Measurements from ENCODE around the gene FPR2. TPM values are rescaled to one million over a fixed set of nuclear protein-coding genes. Genes with fewer than 3 reads are reported as not detected.
A peak's percentile ranks its signal among the peaks of the same experiment; 100 is the strongest.

The FPR2 gene
- polyA plus RNA-seq, 3 donors: 36.2 to 108 (median 70.3) TPM

DNA sequence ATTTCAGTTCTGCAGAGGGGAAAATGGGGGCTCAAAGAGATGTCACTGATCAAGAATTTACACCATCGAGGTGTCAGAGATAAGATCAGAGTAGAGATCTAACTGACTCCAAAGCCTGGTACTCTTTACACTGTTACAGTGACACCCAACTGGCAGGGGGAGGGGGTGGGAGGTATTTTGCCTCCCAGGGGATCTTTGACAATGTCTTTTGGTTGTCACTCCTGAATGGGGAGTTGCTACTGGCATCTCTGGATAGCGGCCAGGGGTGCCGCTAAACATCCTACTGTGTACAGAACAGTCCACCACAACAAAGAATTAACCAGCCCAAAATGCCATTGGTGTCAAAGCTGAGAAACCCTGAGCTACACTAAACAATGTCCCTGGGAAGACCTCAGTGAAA lies 37.1 kb downstream of the FPR2 start:
- H3K9ac ChIP-seq (ENCODE audit: insufficient read depth, low read length, poor library complexity, severe bottlenecking): no peak overlapping the region
- no peak for DNase-seq
- H3K27me3 ChIP-seq (ENCODE audit: control insufficient read depth in 2 of 2, insufficient read depth in 2 of 2, low read length in 2 of 2): no peaks in the 10 kb centered on the region
- no peaks in the 10 kb centered on the region for H3K36me3 ChIP-seq (replicated peaks in 1 of 2; ENCODE audit: control insufficient read depth in 1 of 2, insufficient read depth in 2 of 2, low read length in 2 of 2)
- Mint-ChIP-seq H3K27ac (peak overlapping the region in 4 of 7 donors; percentile 61 to 84 (median 72)), H3K4me3 (no peak overlapping the region), H3K27me3 (ENCODE audit: low read depth in 3 of 3) (peaks cover 0 to 8% (median 3%) of the 10 kb centered on the region in 3 donors), H3K4me1 (peaks cover 63% of the 10 kb centered on the region), H3K36me3 (peaks cover under 1 to 6% of the 10 kb centered on the region in 2 donors), H3K9me3 (peaks cover 0 to 13% (median 7%) of the 10 kb centered on the region in 7 donors)
- H3K4me1 ChIP-seq (ENCODE audit: control insufficient read depth in 1 of 2, insufficient read depth in 2 of 2, low read length in 2 of 2): peaks cover 54 to 71% of the 10 kb centered on the region in 2 donors
- WGBS (ENCODE audit: insufficient coverage): no CpG with 5 or more reads among the region's 3 CpGs
- no peak overlapping the region for H3K27ac ChIP-seq (ENCODE audit: low read depth in 1 of 2, low read length in 2 of 2)
- intact Hi-C loops (cut with micrococcal nuclease): no loop called here
- H3K79me2 ChIP-seq (ENCODE audit: insufficient read depth, low read length): no peaks in the 10 kb centered on the region
- no peaks in the 10 kb centered on the region for H4K20me1 ChIP-seq (ENCODE audit: insufficient read depth, low read length)
- TF ChIP-seq, protein P1, sequence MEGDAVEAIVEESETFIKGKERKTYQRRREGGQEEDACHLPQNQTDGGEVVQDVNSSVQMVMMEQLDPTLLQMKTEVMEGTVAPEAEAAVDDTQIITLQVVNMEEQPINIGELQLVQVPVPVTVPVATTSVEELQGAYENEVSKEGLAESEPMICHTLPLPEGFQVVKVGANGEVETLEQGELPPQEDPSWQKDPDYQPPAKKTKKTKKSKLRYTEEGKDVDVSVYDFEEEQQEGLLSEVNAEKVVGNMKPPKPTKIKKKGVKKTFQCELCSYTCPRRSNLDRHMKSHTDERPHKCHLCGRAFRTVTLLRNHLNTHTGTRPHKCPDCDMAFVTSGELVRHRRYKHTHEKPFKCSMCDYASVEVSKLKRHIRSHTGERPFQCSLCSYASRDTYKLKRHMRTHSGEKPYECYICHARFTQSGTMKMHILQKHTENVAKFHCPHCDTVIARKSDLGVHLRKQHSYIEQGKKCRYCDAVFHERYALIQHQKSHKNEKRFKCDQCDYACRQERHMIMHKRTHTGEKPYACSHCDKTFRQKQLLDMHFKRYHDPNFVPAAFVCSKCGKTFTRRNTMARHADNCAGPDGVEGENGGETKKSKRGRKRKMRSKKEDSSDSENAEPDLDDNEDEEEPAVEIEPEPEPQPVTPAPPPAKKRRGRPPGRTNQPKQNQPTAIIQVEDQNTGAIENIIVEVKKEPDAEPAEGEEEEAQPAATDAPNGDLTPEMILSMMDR (IDR thresholded peaks at IDR 0.05): no peak
- no peak overlapping the region for H3K4me2 ChIP-seq (replicated peaks; ENCODE audit: extremely low read depth, low read length, poor library complexity, severe bottlenecking)
- no peak overlapping the region for H2AFZ ChIP-seq (ENCODE audit: insufficient read depth, low read depth, low read length, poor library complexity, severe bottlenecking)
- no peak overlapping the region for H3K4me3 ChIP-seq (replicated peaks in 1 of 3; ENCODE audit: low read depth in 2 of 3, low read length in 3 of 3)
- no peaks in the 10 kb centered on the region for H3K9me3 ChIP-seq (replicated peaks in 1 of 2; ENCODE audit: control insufficient read depth in 1 of 2, insufficient read depth in 1 of 2, low read length in 2 of 2)

DNA sequence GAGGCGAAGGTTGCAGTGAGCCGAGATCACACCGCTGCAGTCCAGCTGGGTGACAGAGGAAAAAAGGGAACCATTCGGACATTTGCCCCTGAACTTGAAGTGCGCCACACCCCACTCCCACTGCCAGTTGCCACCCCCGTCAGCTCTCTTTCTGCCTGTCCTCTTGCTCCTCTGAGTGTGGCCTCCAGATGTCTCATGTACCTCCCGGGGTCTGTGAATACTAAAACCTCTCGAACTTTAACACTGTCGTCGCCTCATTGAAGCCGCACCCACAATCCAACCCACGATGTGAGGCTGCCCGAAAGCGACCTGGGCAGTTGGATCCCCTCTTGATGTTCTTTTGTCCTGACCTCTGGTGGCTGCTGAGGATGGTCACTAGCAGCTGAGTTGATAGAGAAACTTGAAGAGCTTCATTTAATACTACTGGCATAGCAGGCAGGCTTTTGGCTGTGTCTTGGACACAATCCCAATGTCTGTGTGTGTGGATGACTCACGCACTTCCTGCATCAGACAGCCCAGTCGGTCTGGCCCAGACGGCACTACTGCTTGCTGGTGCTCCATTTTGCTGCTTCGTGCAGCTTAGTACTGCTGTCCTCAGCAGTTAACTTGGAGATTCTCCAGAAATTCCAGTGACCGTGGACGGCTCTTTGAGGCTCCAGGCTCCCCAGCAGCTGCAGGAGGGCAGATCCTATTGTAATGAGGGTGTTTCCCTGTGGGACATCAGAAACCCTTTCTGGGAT lies 38.2 kb downstream of the FPR2 start:
- H3K27me3 Mint-ChIP-seq (ENCODE audit: low read depth in 3 of 3): peaks cover 0 to 8% (median 3%) of the 10 kb centered on the region in 3 donors

More for the DNA sequence above, 38.2 kb downstream of the FPR2 start:
- Mint-ChIP-seq H3K36me3 (peaks cover 3 to 9% of the 10 kb centered on the region in 2 donors), H3K9me3 (peaks cover 0 to 11% (median 7%) of the 10 kb centered on the region in 7 donors), H3K4me1 (peaks cover 71% of the 10 kb centered on the region), H3K27ac (peak overlapping the region; percentile 90 to 98 (median 96)), H3K4me3 (peak overlapping the region; percentile 24 to 44)
- H4K20me1 ChIP-seq (ENCODE audit: insufficient read depth, low read length): no peaks in the 10 kb centered on the region
- H3K4me2 ChIP-seq (replicated peaks; ENCODE audit: extremely low read depth, low read length, poor library complexity, severe bottlenecking): peak overlapping the region; percentile 14
- H3K27ac ChIP-seq (ENCODE audit: low read depth in 1 of 2, low read length in 2 of 2): peak overlapping the region; percentile 83 to 93
- peaks cover 65 to 80% of the 10 kb centered on the region in 2 donors for H3K4me1 ChIP-seq (ENCODE audit: control insufficient read depth in 1 of 2, insufficient read depth in 2 of 2, low read length in 2 of 2)
- TF ChIP-seq, protein P1 (IDR thresholded peaks at IDR 0.05): no peak
- 48% methylated on average over 13 of the region's 20 CpGs for WGBS (ENCODE audit: insufficient coverage)
- peak; percentile 91 to 98 (median 96) for DNase-seq
- peak overlapping the region; percentile 48 for H3K9ac ChIP-seq (ENCODE audit: insufficient read depth, low read length, poor library complexity, severe bottlenecking)
- peak overlapping the region; percentile 13 for H2AFZ ChIP-seq (ENCODE audit: insufficient read depth, low read depth, low read length, poor library complexity, severe bottlenecking)
- peak overlapping the region in 1 of 3 experiments; percentile 9 for H3K4me3 ChIP-seq (replicated peaks in 1 of 3; ENCODE audit: low read depth in 2 of 3, low read length in 3 of 3)
- H3K9me3 ChIP-seq (replicated peaks in 1 of 2; ENCODE audit: control insufficient read depth in 1 of 2, insufficient read depth in 1 of 2, low read length in 2 of 2): no peaks in the 10 kb centered on the region
- intact Hi-C loops (cut with micrococcal nuclease): no loop called here
- no peaks in the 10 kb centered on the region for H3K36me3 ChIP-seq (replicated peaks in 1 of 2; ENCODE audit: control insufficient read depth in 1 of 2, insufficient read depth in 2 of 2, low read length in 2 of 2)
- H3K79me2 ChIP-seq (ENCODE audit: insufficient read depth, low read length): no peaks in the 10 kb centered on the region
- H3K27me3 ChIP-seq (ENCODE audit: control insufficient read depth in 2 of 2, insufficient read depth in 2 of 2, low read length in 2 of 2): no peaks in the 10 kb centered on the region

Measured in CD14-positive monocyte (primary cell).